Stomach (tissue), 4 donors: Measurements from ENCODE around the gene PTPRJ.

Experiments
- EP300 ChIP-seq: sonication (generic); formaldehyde crosslinking; IDR thresholded peaks from one replicate; pipeline ENCODE4 v1.6.1; 2017; ENCODE audit warnings: antibody characterized with exemption
- POLR2A ChIP-seq, 4 donors: fragments of 450-650 bp; IDR thresholded peaks; one replicate each; pipeline ENCODE4 v1.6.1; 2016; ENCODE audit warnings: antibody characterized with exemption in 4 of 4, control low read depth in 2 of 4, mild to moderate bottlenecking in 1 of 4, moderate library complexity in 1 of 4
- TF ChIP-seq, protein P1 (sequence below), 7 experiments: fragments of 450-650 bp in 4 of 7; fragments of 200-600 bp in 3 of 7; sonication (generic) in 3 of 7; IDR thresholded peaks; one replicate each; pipeline ENCODE4 v1.5.1; 2016 to 2019; ENCODE audit warnings: antibody characterized with exemption in 7 of 7, control low read depth in 2 of 7, mild to moderate bottlenecking in 1 of 7

DNA sequence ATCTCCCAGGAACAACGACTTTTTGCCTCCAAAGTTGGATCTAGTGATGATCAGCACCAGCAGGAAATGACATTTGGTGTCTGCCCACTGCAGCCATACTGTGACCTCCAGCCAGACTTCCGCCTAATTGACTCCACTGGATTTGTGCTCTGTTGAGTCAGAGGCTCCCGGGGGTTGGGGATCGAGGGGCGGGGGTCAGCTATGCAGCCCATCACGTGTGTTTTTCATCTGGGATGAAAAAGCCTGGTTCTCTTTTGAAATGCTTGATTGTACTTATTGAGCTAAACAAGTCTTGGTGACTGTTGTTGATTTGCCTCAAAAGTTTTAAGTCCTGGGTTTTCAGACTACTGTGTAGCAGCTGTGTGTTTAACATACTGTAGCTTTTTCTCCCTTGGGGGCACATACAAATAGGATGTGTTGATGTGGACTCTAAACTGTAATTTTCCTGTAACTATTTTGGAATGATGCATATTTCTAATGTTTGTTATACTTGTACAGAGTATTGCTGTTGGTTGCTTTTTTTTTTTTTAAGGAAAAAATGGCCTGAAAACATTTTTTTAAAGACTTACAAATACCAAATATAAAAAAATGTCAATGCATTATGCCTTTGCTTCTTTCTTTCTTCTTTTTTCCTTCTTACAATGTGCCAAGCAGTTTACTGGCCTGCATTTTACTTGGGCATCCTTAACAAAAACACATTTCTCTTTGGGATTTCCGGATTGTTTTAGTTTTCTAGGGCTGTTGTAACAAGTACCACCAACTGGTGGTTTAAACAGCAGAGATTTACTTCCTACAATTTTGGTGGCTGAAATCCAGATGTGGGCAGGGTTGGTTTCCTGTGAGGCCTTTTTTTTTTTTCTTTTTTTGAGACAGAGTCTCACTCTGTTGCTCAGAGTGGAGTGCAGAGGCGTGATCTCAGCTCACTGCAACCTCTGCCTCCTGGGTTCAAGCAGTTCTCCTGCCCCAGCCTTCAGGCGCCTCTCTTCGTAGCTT is 190.2 kb downstream of the PTPRJ start:
- TF ChIP-seq, protein P1, sequence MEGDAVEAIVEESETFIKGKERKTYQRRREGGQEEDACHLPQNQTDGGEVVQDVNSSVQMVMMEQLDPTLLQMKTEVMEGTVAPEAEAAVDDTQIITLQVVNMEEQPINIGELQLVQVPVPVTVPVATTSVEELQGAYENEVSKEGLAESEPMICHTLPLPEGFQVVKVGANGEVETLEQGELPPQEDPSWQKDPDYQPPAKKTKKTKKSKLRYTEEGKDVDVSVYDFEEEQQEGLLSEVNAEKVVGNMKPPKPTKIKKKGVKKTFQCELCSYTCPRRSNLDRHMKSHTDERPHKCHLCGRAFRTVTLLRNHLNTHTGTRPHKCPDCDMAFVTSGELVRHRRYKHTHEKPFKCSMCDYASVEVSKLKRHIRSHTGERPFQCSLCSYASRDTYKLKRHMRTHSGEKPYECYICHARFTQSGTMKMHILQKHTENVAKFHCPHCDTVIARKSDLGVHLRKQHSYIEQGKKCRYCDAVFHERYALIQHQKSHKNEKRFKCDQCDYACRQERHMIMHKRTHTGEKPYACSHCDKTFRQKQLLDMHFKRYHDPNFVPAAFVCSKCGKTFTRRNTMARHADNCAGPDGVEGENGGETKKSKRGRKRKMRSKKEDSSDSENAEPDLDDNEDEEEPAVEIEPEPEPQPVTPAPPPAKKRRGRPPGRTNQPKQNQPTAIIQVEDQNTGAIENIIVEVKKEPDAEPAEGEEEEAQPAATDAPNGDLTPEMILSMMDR (IDR thresholded peaks at IDR 0.05): no peak
- no peak for TF ChIP-seq EP300
- no peak for TF ChIP-seq POLR2A (IDR thresholded peaks at IDR 0.05)
